Common myeloid progenitor, CD34-positive (primary cell): ENCODE results near the gene ADAM8.

Experiments
- CTCF ChIA-PET: fragments of 350-600 bp; sonication (Branson Sonifier 250); formaldehyde crosslinking; loops from one replicate; lab custom pipeline; 2021; ENCODE audit warnings: antibody characterized with exemption; lab: Charles Lee
- POLR2A ChIA-PET: fragments of 350-600 bp; sonication (Branson Sonifier 250); formaldehyde crosslinking; loops from one replicate; lab custom pipeline; 2021; ENCODE audit warnings: antibody characterized with exemption; lab: Charles Lee
- DNase-seq, 3 donors: peaks; one replicate each; pipeline versions ENCODE4 v3.0.0 to v3.0.0-alpha.2; 2013
- H3K27ac ChIP-seq, 2 experiments: 1 replicate in 1 of 2; 2 replicates in 1 of 2; pipeline ENCODE4 v1.7.0; 2013; ENCODE audit warnings: inconsistent platforms in 2 of 2, low read length in 2 of 2, mild to moderate bottlenecking in 2 of 2, low read depth in 1 of 2, moderate library complexity in 1 of 2; ENCODE audit not compliant: severe bottlenecking in 2 of 2, insufficient read depth in 1 of 2, poor library complexity in 1 of 2
- H3K27me3 ChIP-seq, 5 experiments: replicated peaks in 2 of 5; 1 replicate in 3 of 5; 2 replicates in 2 of 5; pipeline versions ENCODE4 v1.6.1 to v1.7.0; 2013; ENCODE audit warnings: low read length in 4 of 5, mild to moderate bottlenecking in 2 of 5, moderate library complexity in 2 of 5, inconsistent platforms in 1 of 5; ENCODE audit not compliant: insufficient read depth in 5 of 5, control insufficient read depth in 4 of 5
- H3K36me3 ChIP-seq, 4 experiments: 1 replicate in 2 of 4; 2 replicates in 2 of 4; pipeline versions ENCODE4 v1.6.1 to v1.7.0; 2013; ENCODE audit warnings: low read length in 3 of 4, control low read depth in 1 of 4, mild to moderate bottlenecking in 1 of 4; ENCODE audit not compliant: control insufficient read depth in 4 of 4, insufficient read depth in 4 of 4
- H3K4me1 ChIP-seq, 4 experiments: 1 replicate in 3 of 4; 2 replicates in 1 of 4; pipeline versions ENCODE4 v1.6.1 to v1.7.1; 2013; ENCODE audit warnings: low read length in 3 of 4, mild to moderate bottlenecking in 3 of 4, control low read depth in 1 of 4, inconsistent platforms in 1 of 4, moderate library complexity in 1 of 4; ENCODE audit not compliant: control insufficient read depth in 4 of 4, insufficient read depth in 4 of 4; ENCODE audit errors: control extremely low read depth in 1 of 4
- H3K4me3 ChIP-seq, 7 experiments: 1 replicate in 4 of 7; 2 replicates in 3 of 7; pipeline versions ENCODE4 v1.5.1 to v1.7.0; 2013; ENCODE audit warnings: mild to moderate bottlenecking in 7 of 7, low read length in 6 of 7, moderate library complexity in 6 of 7, inconsistent platforms in 2 of 7, low read depth in 2 of 7, control low read depth in 1 of 7; ENCODE audit not compliant: insufficient read depth in 4 of 7, control insufficient read depth in 1 of 7; ENCODE audit errors: extremely low read depth in 1 of 7
- H3K9me3 ChIP-seq, 5 experiments: 1 replicate in 4 of 5; 2 replicates in 1 of 5; pipeline versions ENCODE4 v1.6.1 to v1.7.1; 2013; ENCODE audit warnings: low read length in 4 of 5, mild to moderate bottlenecking in 2 of 5, inconsistent platforms in 1 of 5, low read depth in 1 of 5, moderate library complexity in 1 of 5; ENCODE audit not compliant: control insufficient read depth in 4 of 5, insufficient read depth in 2 of 5; ENCODE audit errors: control extremely low read depth in 1 of 5
- WGBS: methylation state at CpG from one replicate; pipeline ENCODE4 v1.1.5; 2013; ENCODE audit not compliant: insufficient coverage; 5-methylcytosine and 5-hydroxymethylcytosine counted together

ADAM8 gene

GRCh38 chr10:133271521-133272300 lies 5.0 kb downstream of the ADAM8 start:
- Histone ChIP-seq H3K9me3 (no peaks in the 10 kb centered on the region), H3K27me3 (no peaks in the 10 kb centered on the region), H3K27ac (no peak overlapping the region), H3K4me1 (peaks cover 0 to 30% (median 26%) of the 10 kb centered on the region in 4 experiments), H3K4me3 (no peak overlapping the region), H3K36me3 (peaks cover 0 to 69% (median 33%) of the 10 kb centered on the region in 4 experiments)
- POLR2A ChIA-PET = interaction anchor here (5.8 kb wide), 1 partner anchor 8 kb away, joined by 63 read pairs; no protein-coding TSS in a partner anchor
- CTCF ChIA-PET = no interaction called here
- 90% methylated on average over 32 of the region's 35 CpGs for WGBS
- DNase-seq = no peak

GRCh38 chr10:133270773-133271297 lies 5.8 kb downstream of the ADAM8 start:
- WGBS = 97% methylated on average over 19 of the region's 19 CpGs
- no peaks in the 10 kb centered on the region for H3K27me3 ChIP-seq
- ChIA-PET CTCF (interaction anchor here (1.0 to 1.3 kb wide), 2 partner anchors 9 kb away, joined by 4 read pairs; no protein-coding TSS in a partner anchor), POLR2A (no interaction called here)
- no peak overlapping the region for H3K4me3 ChIP-seq
- H3K4me1 ChIP-seq = peaks cover 0 to 22% (median 17%) of the 10 kb centered on the region in 4 experiments
- no peak for DNase-seq
- no peak overlapping the region for H3K27ac ChIP-seq
- no peaks in the 10 kb centered on the region for H3K9me3 ChIP-seq
- peaks cover 0 to 78% (median 35%) of the 10 kb centered on the region in 4 experiments for H3K36me3 ChIP-seq

- WGBS = 93% methylated on average over 19 of the region's 20 CpGs
- no peaks in the 10 kb centered on the region for H3K9me3 ChIP-seq
- CTCF ChIA-PET = interaction anchor here (1.0 to 1.3 kb wide), 2 partner anchors 8 to 9 kb away, joined by 4 read pairs; no protein-coding TSS in a partner anchor
- DNase-seq = no peak
- no peaks in the 10 kb centered on the region for H3K27me3 ChIP-seq
- peaks cover 0 to 16% (median 11%) of the 10 kb centered on the region in 4 experiments for H3K4me1 ChIP-seq
- H3K36me3 ChIP-seq = peaks cover 0 to 78% (median 35%) of the 10 kb centered on the region in 4 experiments
- POLR2A ChIA-PET = no interaction called here
- H3K27ac ChIP-seq = no peak overlapping the region
- H3K4me3 ChIP-seq = no peak overlapping the region
Observed at GRCh38 chr10:133270204-133270603, 6.5 kb downstream of the ADAM8 start.

GRCh38 chr10:133269367-133269766 lies 7.3 kb downstream of the ADAM8 start:
- H3K27me3 ChIP-seq = no peaks in the 10 kb centered on the region
- ChIA-PET POLR2A (no interaction called here), CTCF (no interaction called here)
- H3K27ac ChIP-seq = no peak overlapping the region
- H3K36me3 ChIP-seq = peaks cover 0 to 81% (median 36%) of the 10 kb centered on the region in 4 experiments
- H3K4me3 ChIP-seq = no peak overlapping the region
- no peaks in the 10 kb centered on the region for H3K9me3 ChIP-seq
- peaks cover 0 to 8% (median 4%) of the 10 kb centered on the region in 4 experiments for H3K4me1 ChIP-seq
- DNase-seq = no peak
- WGBS = 88% methylated on average over 25 of the region's 26 CpGs

- H3K4me3 ChIP-seq = no peak overlapping the region
- no peak overlapping the region for H3K27ac ChIP-seq
- ChIA-PET CTCF (interaction anchor here (0.7 kb wide), 1 partner anchor 747 kb away, joined by 3 read pairs; no protein-coding TSS in a partner anchor), POLR2A (interaction anchor here (3.0 kb wide), 1 partner anchor 10 kb away, joined by 9 read pairs; no protein-coding TSS in a partner anchor)
- no peaks in the 10 kb centered on the region for H3K27me3 ChIP-seq
- H3K36me3 ChIP-seq = peaks cover 0 to 82% (median 37%) of the 10 kb centered on the region in 4 experiments
- no peak for DNase-seq
- H3K4me1 ChIP-seq = peaks cover 0 to 5% (median 1%) of the 10 kb centered on the region in 4 experiments
- 98% methylated on average over 21 of the region's 22 CpGs for WGBS
- no peaks in the 10 kb centered on the region for H3K9me3 ChIP-seq
Observed at GRCh38 chr10:133268532-133268931, 8.1 kb downstream of the ADAM8 start.

GRCh38 chr10:133267829-133268228 lies 8.8 kb downstream of the ADAM8 start:
- Histone ChIP-seq H3K27me3 (no peaks in the 10 kb centered on the region), H3K27ac (no peak overlapping the region), H3K36me3 (peaks cover 0 to 82% (median 37%) of the 10 kb centered on the region in 4 experiments), H3K4me3 (no peak overlapping the region), H3K4me1 (peaks cover 0 to 7% (median 5%) of the 10 kb centered on the region in 4 experiments), H3K9me3 (no peaks in the 10 kb centered on the region)
- WGBS = 97% methylated on average over 20 of the region's 22 CpGs
- ChIA-PET CTCF (interaction anchor here (0.7 to 1.3 kb wide), 4 partner anchors 9 to 746 kb away, joined by 3 to 5 read pairs (median 4); no protein-coding TSS in a partner anchor), POLR2A (interaction anchor here (3.0 to 7.6 kb wide), 2 partner anchors 6 to 10 kb away, joined by 9 to 63 read pairs; partner anchors contain the start of gene ADAM8)
- no peak for DNase-seq
